Stomach smooth muscle (tissue), 2 donors: ENCODE results near the gene CCDC169.
"Not testable (repeated sequence)": the region's sequence is repeated elsewhere in the genome, so short reads cannot be mapped to it uniquely, and the experiment has no call there.

Source experiments
- H3K27ac ChIP-seq: one replicate; pipeline ENCODE4 v1.7.0; 2013; ENCODE audit warnings: mild to moderate bottlenecking, low read length, inconsistent platforms
- H3K27me3 ChIP-seq, 2 donors: one replicate each; pipeline ENCODE4 v1.7.0; 2013; ENCODE audit warnings: low read length in 2 of 2; ENCODE audit not compliant: insufficient read depth in 2 of 2, control insufficient read depth in 1 of 2
- H3K36me3 ChIP-seq, 2 donors: one replicate each; pipeline ENCODE4 v1.7.0; 2013; ENCODE audit warnings: low read length in 2 of 2; ENCODE audit not compliant: control insufficient read depth in 2 of 2, insufficient read depth in 2 of 2
- H3K4me1 ChIP-seq: one replicate; pipeline ENCODE4 v1.7.0; 2013; ENCODE audit warnings: low read length; ENCODE audit not compliant: control insufficient read depth, insufficient read depth
- H3K4me3 ChIP-seq, 2 donors: one replicate each; pipeline ENCODE4 v1.7.0; 2013; ENCODE audit warnings: low read length in 2 of 2
- H3K9ac ChIP-seq, 2 donors: one replicate each; pipeline ENCODE4 v1.7.0; 2013; ENCODE audit warnings: low read length in 2 of 2, mild to moderate bottlenecking in 1 of 2
- H3K9me3 ChIP-seq, 2 donors: one replicate each; pipeline ENCODE4 v1.7.0; 2013; ENCODE audit warnings: low read length in 2 of 2; ENCODE audit not compliant: control insufficient read depth in 2 of 2
- donor health status: healthy.
- donor health status: Pancreatic carcinoma.

The CCDC169 gene

DNA sequence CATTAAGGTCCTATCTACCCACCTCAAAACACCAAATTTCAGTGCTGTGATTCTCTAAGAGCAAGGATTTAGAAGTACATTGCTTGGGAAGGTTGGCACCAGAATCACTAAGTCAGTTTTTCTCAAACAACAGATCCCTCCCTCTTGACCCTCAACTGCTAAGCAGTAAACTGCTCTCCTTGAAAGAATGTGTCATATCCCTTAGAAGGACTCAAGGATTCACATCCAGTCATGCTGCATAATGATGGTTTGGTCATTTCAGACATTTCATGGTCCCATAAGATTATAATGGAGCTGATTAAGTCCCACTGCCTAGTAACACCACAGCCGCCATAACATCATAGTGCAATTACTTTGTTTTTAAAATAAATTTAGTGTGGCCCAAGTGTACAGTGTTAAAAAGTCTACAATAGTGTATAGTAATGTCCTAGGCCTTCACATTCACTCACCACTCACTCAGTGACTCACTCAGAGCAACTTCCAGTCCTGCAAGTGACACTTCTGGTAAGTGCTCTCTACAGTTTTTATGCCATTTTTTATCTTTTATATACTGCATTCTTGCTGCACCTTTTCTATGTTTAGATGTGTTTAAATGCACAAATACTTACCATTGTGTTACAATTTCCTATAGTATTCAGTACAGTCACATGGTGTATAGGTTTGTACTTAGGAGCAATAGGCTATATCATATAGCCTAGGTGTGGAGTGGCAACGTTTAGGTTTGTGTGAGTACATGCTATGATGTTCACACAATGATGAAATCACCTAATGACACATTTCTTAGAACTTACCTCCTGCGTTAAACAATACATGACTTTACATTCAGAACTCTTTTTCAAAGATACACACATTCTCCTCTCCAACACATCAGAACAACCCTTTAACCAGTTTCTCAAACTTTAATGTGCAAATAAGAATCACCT lies 15.7 kb upstream of the CCDC169 start:
- H3K4me3 ChIP-seq: no peak overlapping the region
- H3K27me3 ChIP-seq: no peaks in the 10 kb centered on the region
- no peak overlapping the region for H3K9ac ChIP-seq
- no peaks in the 10 kb centered on the region for H3K4me1 ChIP-seq
- H3K36me3 ChIP-seq: peaks cover 20 to 33% of the 10 kb centered on the region in 2 donors
- H3K9me3 ChIP-seq: no peaks in the 10 kb centered on the region
- H3K27ac ChIP-seq: no peak overlapping the region

DNA sequence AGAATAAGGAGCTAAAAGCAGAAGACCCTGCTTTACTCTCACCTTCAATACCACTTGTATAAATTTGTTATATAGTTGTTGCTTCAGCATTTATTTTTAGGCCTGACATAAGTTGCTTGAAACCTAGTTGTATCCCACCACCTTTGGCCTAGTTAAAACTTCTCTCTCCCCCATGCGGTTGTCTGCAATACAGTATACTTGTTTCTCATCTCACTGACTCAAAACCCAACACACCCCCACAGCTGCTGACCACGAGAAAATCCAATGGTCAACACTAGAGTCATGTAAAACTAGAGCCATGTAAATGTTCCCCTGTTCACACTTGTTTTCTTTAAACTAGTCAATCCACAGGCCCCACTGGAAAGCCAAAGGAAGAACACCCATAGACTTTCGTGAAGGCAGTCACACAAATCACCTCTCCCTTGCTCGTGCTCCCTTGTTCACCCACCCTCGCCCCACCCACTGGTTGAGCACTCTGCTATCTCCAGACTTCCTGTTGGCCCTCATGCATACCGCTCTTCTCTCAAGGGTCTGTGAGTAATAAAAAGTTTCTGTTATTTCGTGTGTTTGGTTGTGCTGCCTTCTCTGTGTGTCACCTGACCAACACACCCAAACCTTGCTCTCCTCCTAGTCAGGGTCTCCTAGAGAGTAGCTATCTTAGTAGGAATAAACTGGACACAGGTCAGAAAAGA lies 12.9 kb upstream of the CCDC169 start:
- Histone ChIP-seq H3K36me3 (peaks cover 20 to 33% of the 10 kb centered on the region in 2 donors), H3K4me3 (no peak overlapping the region), H3K9ac (no peak overlapping the region), H3K27me3 (no peaks in the 10 kb centered on the region), H3K9me3 (no peaks in the 10 kb centered on the region), H3K27ac (no peak overlapping the region), H3K4me1 (no peaks in the 10 kb centered on the region)

- Histone ChIP-seq H3K27me3 (no peaks in the 10 kb centered on the region), H3K9ac (no peak overlapping the region), H3K27ac (no peak overlapping the region), H3K9me3 (no peaks in the 10 kb centered on the region), H3K4me3 (no peak overlapping the region), H3K36me3 (peaks cover 6 to 7% of the 10 kb centered on the region in 2 donors), H3K4me1 (peaks cover 5% of the 10 kb centered on the region)
Measured at GRCh38 chr13:36302289-36302688, 4.7 kb upstream of the CCDC169 start.

GRCh38 chr13:36299469-36299868 lies 1.9 kb upstream of the CCDC169 start:
- not testable (repeated sequence) for H3K27ac ChIP-seq, H3K9me3 ChIP-seq, H3K4me1 ChIP-seq, H3K27me3 ChIP-seq, H3K36me3 ChIP-seq, H3K4me3 ChIP-seq, H3K9ac ChIP-seq

- Histone ChIP-seq H3K27ac (peak overlapping the region; percentile 85), H3K9ac (peak overlapping the region; percentile 51 to 89), H3K9me3 (no peaks in the 10 kb centered on the region), H3K4me1 (peaks cover 5% of the 10 kb centered on the region), H3K27me3 (no peaks in the 10 kb centered on the region), H3K36me3 (no peaks in the 10 kb centered on the region), H3K4me3 (peak overlapping the region; percentile 75 to 91)
Measured at GRCh38 chr13:36298535-36299068, 988 bp upstream of the CCDC169 start.

DNA sequence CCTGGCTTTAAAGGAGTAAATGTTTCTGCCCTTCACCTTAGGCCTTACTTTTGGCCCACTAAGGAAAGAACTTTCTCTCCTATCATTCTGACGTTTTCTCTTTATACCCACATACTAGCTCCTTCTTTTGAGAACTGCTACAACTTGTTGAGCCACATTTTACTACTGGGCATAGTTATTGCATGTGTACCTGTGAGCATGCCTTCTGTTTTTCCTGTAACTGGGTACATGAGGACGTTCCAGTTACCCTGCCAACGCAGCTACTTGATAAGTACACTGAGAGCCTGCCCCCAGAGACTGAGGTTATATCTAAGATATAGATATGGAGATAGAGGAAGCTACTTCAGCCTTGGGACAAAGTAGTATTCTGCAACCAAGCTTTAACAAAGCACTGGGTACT lies 3.5 kb downstream of the CCDC169 start:
- Histone ChIP-seq H3K36me3 (no peaks in the 10 kb centered on the region), H3K9me3 (no peaks in the 10 kb centered on the region), H3K9ac (no peak overlapping the region), H3K27me3 (no peaks in the 10 kb centered on the region), H3K4me1 (peaks cover 5% of the 10 kb centered on the region), H3K4me3 (no peak overlapping the region), H3K27ac (no peak overlapping the region)

- Histone ChIP-seq H3K4me1 (peaks cover 5% of the 10 kb centered on the region), H3K9ac (no peak overlapping the region), H3K27me3 (no peaks in the 10 kb centered on the region), H3K36me3 (no peaks in the 10 kb centered on the region), H3K27ac (no peak overlapping the region), H3K4me3 (no peak overlapping the region), H3K9me3 (no peaks in the 10 kb centered on the region)
Measured at GRCh38 chr13:36293497-36293896, 4.1 kb downstream of the CCDC169 start.

DNA sequence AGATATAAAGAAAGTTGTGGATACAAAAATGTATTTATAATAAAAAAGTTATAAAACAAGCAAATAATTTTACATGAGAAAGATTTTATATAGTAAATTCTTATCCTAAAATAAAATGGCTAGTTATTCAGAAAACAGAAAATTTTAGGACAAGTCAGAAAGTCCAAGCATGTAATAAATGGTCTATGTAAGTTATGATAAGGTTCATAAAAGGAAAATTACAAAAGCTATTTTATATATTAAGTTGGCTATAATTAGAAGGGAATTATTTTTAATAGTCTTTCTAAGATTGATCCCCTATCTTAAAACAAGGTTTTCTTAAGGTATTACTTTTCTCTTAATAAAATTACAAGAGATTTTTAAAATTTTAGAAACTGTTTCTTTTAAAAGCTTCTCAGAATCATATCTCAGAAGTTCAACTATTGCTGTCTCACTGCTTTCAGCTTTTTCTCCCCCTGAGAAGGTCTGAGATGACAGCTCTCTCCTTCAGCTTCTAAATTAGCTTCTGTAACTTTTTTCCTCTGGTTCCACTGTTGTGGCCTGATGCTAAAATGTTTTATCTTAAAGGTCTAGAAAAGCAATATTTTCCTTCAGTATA lies 8.7 kb downstream of the CCDC169 start:
- H3K36me3 ChIP-seq: no peaks in the 10 kb centered on the region
- peaks cover 4% of the 10 kb centered on the region for H3K4me1 ChIP-seq
- no peak overlapping the region for H3K9ac ChIP-seq
- no peaks in the 10 kb centered on the region for H3K27me3 ChIP-seq
- no peak overlapping the region for H3K4me3 ChIP-seq
- H3K27ac ChIP-seq: no peak overlapping the region
- H3K9me3 ChIP-seq: no peaks in the 10 kb centered on the region

- H3K9ac ChIP-seq: no peak overlapping the region
- H3K4me1 ChIP-seq: peaks cover 4% of the 10 kb centered on the region
- no peaks in the 10 kb centered on the region for H3K36me3 ChIP-seq
- no peaks in the 10 kb centered on the region for H3K27me3 ChIP-seq
- H3K27ac ChIP-seq: no peak overlapping the region
- no peak overlapping the region for H3K4me3 ChIP-seq
- H3K9me3 ChIP-seq: no peaks in the 10 kb centered on the region
Measured at GRCh38 chr13:36286006-36286405, 11.6 kb downstream of the CCDC169 start.

DNA sequence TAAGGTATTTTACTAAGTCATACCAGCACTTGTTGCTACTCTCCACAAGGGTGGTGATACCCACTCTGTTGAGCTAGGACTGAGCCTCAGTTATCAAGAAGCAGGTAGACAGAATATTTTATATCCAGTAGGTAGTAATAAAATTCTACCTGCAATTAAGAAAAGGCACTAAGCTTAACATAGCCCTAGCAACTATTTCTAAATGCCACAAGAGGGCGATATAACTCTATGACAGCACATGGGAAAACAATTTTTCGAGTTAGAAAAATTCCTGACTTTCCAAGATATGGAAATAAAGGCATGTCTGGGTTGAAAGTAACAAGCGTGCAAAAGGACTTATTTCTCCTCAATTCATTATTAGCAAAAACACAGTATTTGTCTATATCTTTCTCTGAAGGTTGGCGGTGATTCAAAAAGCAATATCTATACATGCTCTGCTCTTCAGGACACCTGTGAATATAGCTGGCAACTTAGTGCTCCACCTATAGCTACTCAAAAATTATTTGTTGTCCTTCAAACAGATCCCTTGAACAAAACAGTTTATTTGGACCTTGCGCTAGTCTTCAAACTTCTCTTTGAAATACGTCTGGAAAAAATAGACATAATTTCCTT lies 14.7 kb downstream of the CCDC169 start:
- Histone ChIP-seq H3K9me3 (no peaks in the 10 kb centered on the region), H3K4me1 (peaks cover 4% of the 10 kb centered on the region), H3K4me3 (no peak overlapping the region), H3K9ac (no peak overlapping the region), H3K36me3 (no peaks in the 10 kb centered on the region), H3K27ac (no peak overlapping the region), H3K27me3 (no peaks in the 10 kb centered on the region)
